Measurements from ENCODE around the gene SMYD1. TPM values are rescaled to one million over a fixed set of nuclear protein-coding genes. Genes with fewer than 3 reads are reported as not detected.

SMYD1 gene
- total RNA-seq, 1 donor from 2014 or later: not detected

- H2AFZ ChIP-seq (replicated peaks): no peak overlapping the region
- H4K20me1 ChIP-seq (ENCODE audit: low read depth): peaks cover 5% of the 10 kb centered on the region
- H3K27ac Mint-ChIP-seq: no peak overlapping the region
- H3K36me3 Mint-ChIP-seq: peaks cover 9% of the 10 kb centered on the region
- no peaks in the 10 kb centered on the region for H3K9me3 Mint-ChIP-seq
- no peak for DNase-seq (ENCODE audit: low spot score)
- H3K4me2 ChIP-seq: peak overlapping the region; percentile 76
- no peaks in the 10 kb centered on the region for H3K9me3 ChIP-seq (ENCODE audit: low read depth)
- H3K4me3 Mint-ChIP-seq: peak overlapping the region; percentile 97
- H3K9ac ChIP-seq: no peak overlapping the region
- H3K27me3 ChIP-seq: no peaks in the 10 kb centered on the region
- H3K4me1 Mint-ChIP-seq: peaks cover 27% of the 10 kb centered on the region
- H3K4me1 ChIP-seq: peaks cover 18% of the 10 kb centered on the region
- peak overlapping the region; percentile 89 for H3K4me3 ChIP-seq
- no peak overlapping the region for H3K27ac ChIP-seq
- no peaks in the 10 kb centered on the region for H3K27me3 Mint-ChIP-seq (ENCODE audit: insufficient read depth, low read depth)
- TF ChIP-seq EZH2phosphoT487 (IDR thresholded peaks at IDR 0.05): no peak
- TF ChIP-seq EZH2 (IDR thresholded peaks at IDR 0.05): no peak
- TF ChIP-seq CTCF (IDR thresholded peaks at IDR 0.05): no peak
- peaks cover 4% of the 10 kb centered on the region for H3K36me3 ChIP-seq
- no peaks in the 10 kb centered on the region for H3F3A ChIP-seq (ENCODE audit: low read depth)
- H3K79me2 ChIP-seq (ENCODE audit: low read depth): peaks cover 54% of the 10 kb centered on the region
Measured at GRCh38 chr2:88053934-88054781, 13.5 kb upstream of the SMYD1 start.

- H4K20me1 ChIP-seq (ENCODE audit: low read depth): peaks cover 5% of the 10 kb centered on the region
- H3K79me2 ChIP-seq (ENCODE audit: low read depth): peaks cover 49% of the 10 kb centered on the region
- H3K4me3 ChIP-seq: peak overlapping the region; percentile 89
- H3K27ac ChIP-seq: peak overlapping the region; percentile 24
- peak overlapping the region; percentile 97 for H3K27ac Mint-ChIP-seq
- no peaks in the 10 kb centered on the region for H3K27me3 ChIP-seq
- H3K4me1 Mint-ChIP-seq: peaks cover 27% of the 10 kb centered on the region
- H3K9me3 Mint-ChIP-seq: no peaks in the 10 kb centered on the region
- TF ChIP-seq EZH2 (IDR thresholded peaks at IDR 0.05): no peak
- no peak for TF ChIP-seq CTCF (IDR thresholded peaks at IDR 0.05)
- no peak for TF ChIP-seq EZH2phosphoT487 (IDR thresholded peaks at IDR 0.05)
- no peaks in the 10 kb centered on the region for H3F3A ChIP-seq (ENCODE audit: low read depth)
- peaks cover 9% of the 10 kb centered on the region for H3K36me3 Mint-ChIP-seq
- peak overlapping the region; percentile 88 for H2AFZ ChIP-seq (replicated peaks)
- H3K36me3 ChIP-seq: peaks cover 4% of the 10 kb centered on the region
- H3K4me3 Mint-ChIP-seq: peak overlapping the region; percentile 97
- peak overlapping the region; percentile 80 for H3K9ac ChIP-seq
- H3K4me2 ChIP-seq: peak overlapping the region; percentile 76
- no peaks in the 10 kb centered on the region for H3K27me3 Mint-ChIP-seq (ENCODE audit: insufficient read depth, low read depth)
- H3K4me1 ChIP-seq: peaks cover 18% of the 10 kb centered on the region
- no peak for DNase-seq (ENCODE audit: low spot score)
- H3K9me3 ChIP-seq (ENCODE audit: low read depth): no peaks in the 10 kb centered on the region
Measured at GRCh38 chr2:88054782-88055370, 12.7 kb upstream of the SMYD1 start.

GRCh38 chr2:88055371-88056128 lies 12.1 kb upstream of the SMYD1 start, which contains the start of gene KRCC1:
KRCC1 (minus strand) TSS chr2:88055783; CDS start chr2:88028563, 27,220 bp downstream.
- Mint-ChIP-seq H3K27me3 (ENCODE audit: insufficient read depth, low read depth) (no peaks in the 10 kb centered on the region), H3K4me3 (peak within 1 kb of the TSS; percentile 97), H3K27ac (peak within 1 kb of the TSS; percentile 97), H3K9me3 (no peaks in the 10 kb centered on the region), H3K4me1 (peaks cover 27% of the 10 kb centered on the region), H3K36me3 (peaks cover 9% of the 10 kb centered on the region)
- Histone ChIP-seq H2AFZ (replicated peaks) (peak within 1 kb of the TSS; percentile 88), H4K20me1 (ENCODE audit: low read depth) (peaks cover 5% of the 10 kb centered on the region), H3K4me2 (peak within 1 kb of the TSS; percentile 76), H3K9ac (peak within 1 kb of the TSS; percentile 80), H3K9me3 (ENCODE audit: low read depth) (no peaks in the 10 kb centered on the region), H3K79me2 (ENCODE audit: low read depth) (peaks cover 44% of the 10 kb centered on the region), H3K4me1 (peaks cover 18% of the 10 kb centered on the region), H3F3A (ENCODE audit: low read depth) (peaks cover under 1% of the 10 kb centered on the region), H3K36me3 (peaks cover 4% of the 10 kb centered on the region), H3K27ac (peak within 1 kb of the TSS; percentile 24), H3K27me3 (no peaks in the 10 kb centered on the region), H3K4me3 (peak within 1 kb of the TSS; percentile 89)
- DNase-seq (ENCODE audit: low spot score): peak; percentile 98
- TF ChIP-seq CTCF (IDR thresholded peaks at IDR 0.05) (no peak), EZH2 (IDR thresholded peaks at IDR 0.05) (no peak), EZH2phosphoT487 (IDR thresholded peaks at IDR 0.05) (no peak)

Data from neural progenitor cell (in vitro differentiated cells).